MM.1S (cell line): ENCODE data around the gene KCNG3.
A peak's percentile ranks its signal among the peaks of the same experiment; 100 is the strongest.

Experiments
- DNase-seq: peaks from one replicate; pipeline ENCODE4 v3.0.0-alpha.2; 2015
- H2AFZ ChIP-seq: fragments of 300-600 bp; sonication (generic); 2 replicates; pipeline ENCODE4 v1.6.0; 2016; ENCODE audit warnings: antibody characterized with exemption, low read length
- H3F3A ChIP-seq: fragments of 300-600 bp; sonication (generic); 2 replicates; pipeline ENCODE4 v1.6.1; 2016; ENCODE audit warnings: mild to moderate bottlenecking, antibody characterized with exemption, low read length, moderate library complexity, mixed read lengths; ENCODE audit not compliant: insufficient read depth
- H3K27ac ChIP-seq: fragments of 300-600 bp; sonication (generic); 2 replicates; pipeline ENCODE4 v1.5.1; 2016; ENCODE audit warnings: mild to moderate bottlenecking, low read length
- H3K27me3 ChIP-seq: fragments of 300-600 bp; sonication (generic); replicated peaks from 2 replicates; pipeline ENCODE4 v1.6.0; 2016; ENCODE audit warnings: low read length; ENCODE audit not compliant: insufficient read depth
- H3K36me3 ChIP-seq: fragments of 300-600 bp; sonication (generic); replicated peaks from 2 replicates; pipeline ENCODE4 v1.6.1; 2016; ENCODE audit warnings: mild to moderate bottlenecking, low read length, mixed read lengths; ENCODE audit not compliant: insufficient read depth
- H3K4me1 ChIP-seq: fragments of 300-600 bp; sonication (generic); 2 replicates; pipeline ENCODE4 v1.6.1; 2016; ENCODE audit warnings: low read length, mixed read lengths
- H3K4me2 ChIP-seq: fragments of 300-600 bp; sonication (generic); 2 replicates; pipeline ENCODE4 v1.6.0; 2016; ENCODE audit warnings: low read depth, low read length
- H3K4me3 ChIP-seq: fragments of 300-600 bp; sonication (generic); 2 replicates; pipeline ENCODE4 v1.5.1; 2016; ENCODE audit warnings: low read length, mixed read lengths
- H3K79me2 ChIP-seq: fragments of 300-600 bp; sonication (generic); 2 replicates; pipeline ENCODE4 v1.6.1; 2016; ENCODE audit warnings: mixed run types, low read length, mixed read lengths
- H3K9ac ChIP-seq: fragments of 300-600 bp; sonication (generic); 2 replicates; pipeline ENCODE4 v1.6.1; 2016; ENCODE audit warnings: low read length, mixed read lengths
- H3K9me2 ChIP-seq: fragments of 300-600 bp; sonication (generic); replicated peaks from 2 replicates; pipeline ENCODE4 v1.6.1; 2016; ENCODE audit warnings: mild to moderate bottlenecking, low read length, mixed read lengths; ENCODE audit not compliant: insufficient read depth
- H3K9me3 ChIP-seq: fragments of 300-600 bp; sonication (generic); replicated peaks from 2 replicates; pipeline ENCODE4 v1.6.1; 2016; ENCODE audit warnings: mild to moderate bottlenecking, low read length, mixed read lengths; ENCODE audit not compliant: insufficient read depth
- H4K20me1 ChIP-seq: fragments of 300-600 bp; sonication (generic); 2 replicates; pipeline ENCODE4 v1.6.1; 2016; ENCODE audit warnings: mild to moderate bottlenecking, low read length, moderate library complexity, mixed read lengths; ENCODE audit not compliant: insufficient read depth
- EZH2 ChIP-seq: fragments of 300-600 bp; sonication (generic); optimal IDR thresholded peaks from 2 replicates; pipeline ENCODE3; 2017; ENCODE audit warnings: low read depth, mild to moderate bottlenecking, antibody characterized with exemption, low read length, mixed read lengths
- EZH2phosphoT487 ChIP-seq: fragments of 300-600 bp; sonication (generic); IDR thresholded peaks from 2 replicates; pipeline ENCODE4 v1.6.1; 2018; ENCODE audit warnings: antibody characterized with exemption, low read length
- TF ChIP-seq, protein P1 (sequence below): fragments of 300-600 bp; sonication (generic); IDR thresholded peaks from 2 replicates; pipeline ENCODE4 v1.5.1; 2016; ENCODE audit warnings: antibody characterized with exemption, low read length, mixed read lengths

The KCNG3 gene

DNA sequence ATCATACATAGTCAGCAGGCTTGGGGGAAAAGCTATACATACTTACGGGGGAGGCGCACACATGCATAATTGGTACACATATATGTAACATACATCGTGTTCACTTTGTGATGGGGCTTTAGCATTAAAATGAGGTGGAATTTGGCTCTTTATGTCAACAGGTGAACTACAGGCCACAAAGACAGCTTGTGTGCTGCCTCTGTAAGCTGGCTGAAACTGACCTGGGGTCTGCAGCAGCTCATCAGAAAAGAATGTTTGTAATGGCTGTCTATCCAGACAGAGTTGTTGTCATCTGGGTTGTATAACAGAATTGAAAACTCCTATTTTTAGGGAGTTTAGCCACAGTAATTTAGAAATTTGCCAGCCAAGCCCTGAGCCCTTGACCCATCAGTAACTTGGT lies 4.7 kb upstream of the KCNG3 start:
- no peak overlapping the region for H3K27ac ChIP-seq
- peaks cover 9% of the 10 kb centered on the region; the same call in 1 of the 2 replicates for H3F3A ChIP-seq
- no peaks in the 10 kb centered on the region for H3K79me2 ChIP-seq
- no peak for DNase-seq
- no peaks in the 10 kb centered on the region for H4K20me1 ChIP-seq
- no peak overlapping the region for H3K4me2 ChIP-seq
- peaks cover 9% of the 10 kb centered on the region; the same call in 1 of the 2 replicates for H3K4me1 ChIP-seq
- H3K4me3 ChIP-seq, result no peak overlapping the region
- no peak overlapping the region for H3K9ac ChIP-seq
- H3K36me3 ChIP-seq, result no peaks in the 10 kb centered on the region
- H2AFZ ChIP-seq, result no peak overlapping the region
- H3K27me3 ChIP-seq, result no peaks in the 10 kb centered on the region
- TF ChIP-seq, protein P1, sequence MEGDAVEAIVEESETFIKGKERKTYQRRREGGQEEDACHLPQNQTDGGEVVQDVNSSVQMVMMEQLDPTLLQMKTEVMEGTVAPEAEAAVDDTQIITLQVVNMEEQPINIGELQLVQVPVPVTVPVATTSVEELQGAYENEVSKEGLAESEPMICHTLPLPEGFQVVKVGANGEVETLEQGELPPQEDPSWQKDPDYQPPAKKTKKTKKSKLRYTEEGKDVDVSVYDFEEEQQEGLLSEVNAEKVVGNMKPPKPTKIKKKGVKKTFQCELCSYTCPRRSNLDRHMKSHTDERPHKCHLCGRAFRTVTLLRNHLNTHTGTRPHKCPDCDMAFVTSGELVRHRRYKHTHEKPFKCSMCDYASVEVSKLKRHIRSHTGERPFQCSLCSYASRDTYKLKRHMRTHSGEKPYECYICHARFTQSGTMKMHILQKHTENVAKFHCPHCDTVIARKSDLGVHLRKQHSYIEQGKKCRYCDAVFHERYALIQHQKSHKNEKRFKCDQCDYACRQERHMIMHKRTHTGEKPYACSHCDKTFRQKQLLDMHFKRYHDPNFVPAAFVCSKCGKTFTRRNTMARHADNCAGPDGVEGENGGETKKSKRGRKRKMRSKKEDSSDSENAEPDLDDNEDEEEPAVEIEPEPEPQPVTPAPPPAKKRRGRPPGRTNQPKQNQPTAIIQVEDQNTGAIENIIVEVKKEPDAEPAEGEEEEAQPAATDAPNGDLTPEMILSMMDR, result no peak
- no peak for TF ChIP-seq EZH2
- no peak for TF ChIP-seq EZH2phosphoT487
- H3K9me3 ChIP-seq, result no peaks in the 10 kb centered on the region
- H3K9me2 ChIP-seq, result no peaks in the 10 kb centered on the region

DNA sequence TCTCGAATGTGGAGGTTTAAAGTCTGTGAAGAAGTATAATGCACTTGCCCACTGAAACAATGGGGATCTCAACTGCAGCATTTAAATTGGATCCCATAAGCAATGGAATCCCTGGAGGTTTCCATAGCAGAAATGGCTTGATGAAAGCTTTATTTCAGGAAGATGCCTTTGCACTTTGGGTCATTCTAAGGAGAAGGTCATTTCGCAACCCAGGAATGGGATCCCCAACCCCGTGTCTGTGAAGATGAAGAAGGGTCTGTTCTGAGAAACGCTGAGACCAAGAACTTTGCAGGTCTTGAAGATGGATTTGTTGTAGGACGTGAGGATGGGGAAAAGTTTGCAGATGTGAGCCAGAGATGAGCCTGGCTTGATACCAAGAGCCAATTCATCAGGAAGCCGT lies 1.8 kb upstream of the KCNG3 start:
- peak overlapping the region; percentile 99; the same call in 1 of the 2 replicates for H3K4me2 ChIP-seq
- no peaks in the 10 kb centered on the region for H3K27me3 ChIP-seq
- H3K4me1 ChIP-seq, result peaks cover 9% of the 10 kb centered on the region; the same call in 1 of the 2 replicates
- H3K9me2 ChIP-seq, result no peaks in the 10 kb centered on the region
- H3K36me3 ChIP-seq, result no peaks in the 10 kb centered on the region
- no peak overlapping the region for H3K9ac ChIP-seq
- no peak overlapping the region; the same call in 1 of the 2 replicates for H3K4me3 ChIP-seq
- 0 out of 2 replicates have a peak overlapping the region, but pooled peaks have one; percentile 95 for H2AFZ ChIP-seq
- no peaks in the 10 kb centered on the region for H3K79me2 ChIP-seq
- DNase-seq, result no peak
- peaks cover 9% of the 10 kb centered on the region; the same call in 1 of the 2 replicates for H3F3A ChIP-seq
- H3K9me3 ChIP-seq, result no peaks in the 10 kb centered on the region
- H3K27ac ChIP-seq, result no peak overlapping the region
- no peaks in the 10 kb centered on the region for H4K20me1 ChIP-seq
- no peak for TF ChIP-seq EZH2
- TF ChIP-seq, protein P1, result no peak
- no peak for TF ChIP-seq EZH2phosphoT487

DNA sequence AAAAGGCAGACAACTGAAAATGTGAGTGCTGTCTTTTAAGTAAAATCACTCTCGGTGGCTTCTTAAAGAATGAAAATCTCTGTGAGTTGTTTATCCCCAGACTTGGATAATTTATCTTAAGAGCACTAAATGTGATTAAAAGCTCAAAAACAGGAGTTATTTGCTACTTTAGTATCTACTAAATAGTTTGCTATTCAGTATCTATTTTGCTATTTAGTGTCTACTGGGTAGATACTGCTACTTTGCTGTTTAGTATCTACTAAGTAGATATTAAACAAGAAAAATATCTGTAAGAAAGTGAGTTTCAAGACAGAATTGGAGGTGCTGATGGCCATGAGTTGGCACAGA lies 1.4 kb upstream of the KCNG3 start:
- H4K20me1 ChIP-seq, result no peaks in the 10 kb centered on the region
- H3K9me3 ChIP-seq, result no peaks in the 10 kb centered on the region
- H3K79me2 ChIP-seq, result no peaks in the 10 kb centered on the region
- H3K4me3 ChIP-seq, result peak overlapping the region; percentile 96
- no peaks in the 10 kb centered on the region for H3K36me3 ChIP-seq
- H2AFZ ChIP-seq, result 0 out of 2 replicates have a peak overlapping the region, but pooled peaks have one; percentile 95
- TF ChIP-seq EZH2phosphoT487 (no peak), EZH2 (no peak)
- TF ChIP-seq, protein P1, result no peak
- peaks cover 9% of the 10 kb centered on the region; the same call in 1 of the 2 replicates for H3K4me1 ChIP-seq
- peaks cover 9% of the 10 kb centered on the region; the same call in 1 of the 2 replicates for H3F3A ChIP-seq
- no peak overlapping the region for H3K9ac ChIP-seq
- H3K4me2 ChIP-seq, result peak overlapping the region; percentile 99
- H3K9me2 ChIP-seq, result no peaks in the 10 kb centered on the region
- H3K27me3 ChIP-seq, result no peaks in the 10 kb centered on the region
- no peak for DNase-seq
- no peak overlapping the region for H3K27ac ChIP-seq
